Endothelial cell (in vitro differentiated cells): ENCODE data around the gene DIS3L2. TPM values are rescaled to one million over a fixed set of nuclear protein-coding genes. Genes with fewer than 3 reads are reported as not detected.

Source experiments
- DNase-seq: peaks from one replicate; pipeline ENCODE4 v3.0.0; 2021; ENCODE audit warnings: low spot score
- H3K27ac Mint-ChIP-seq: one replicate; pipeline ENCODE4 v1.8.0; 2021; ENCODE audit warnings: mixed read lengths, inconsistent platforms; ENCODE audit not compliant: unreplicated experiment
- H3K27me3 Mint-ChIP-seq: one replicate; pipeline ENCODE4 v1.8.0; 2021; ENCODE audit warnings: mild to moderate bottlenecking, moderate library complexity, mixed read lengths, inconsistent platforms; ENCODE audit not compliant: unreplicated experiment
- H3K36me3 Mint-ChIP-seq: one replicate; pipeline ENCODE4 v1.8.0; 2021; ENCODE audit warnings: mild to moderate bottlenecking, low read depth, mixed read lengths, inconsistent platforms; ENCODE audit not compliant: unreplicated experiment
- H3K4me1 Mint-ChIP-seq: one replicate; pipeline ENCODE4 v1.8.0; 2021; ENCODE audit warnings: mild to moderate bottlenecking, mixed read lengths, inconsistent platforms; ENCODE audit not compliant: unreplicated experiment
- H3K4me3 Mint-ChIP-seq: one replicate; pipeline ENCODE4 v1.8.0; 2021; ENCODE audit warnings: mild to moderate bottlenecking, mixed read lengths, inconsistent platforms; ENCODE audit not compliant: unreplicated experiment
- H3K9me3 Mint-ChIP-seq: one replicate; pipeline ENCODE4 v1.8.0; 2021; ENCODE audit warnings: mixed read lengths, inconsistent platforms; ENCODE audit not compliant: unreplicated experiment
- CTCF ChIP-seq: fragments of 200-600 bp; sonication (generic); IDR thresholded peaks from one replicate; pipeline ENCODE4 v1.5.0; 2021; ENCODE audit warnings: antibody characterized with exemption; ENCODE audit not compliant: unreplicated experiment
- total RNA-seq: library from RNA; stranded (reverse); fragmentation: NEBNext Ultra II Directional; extraction: Animal tissue kit (Norgen Biotek cat#: 25700); gene quantifications from one replicate; pipeline ENCODE4 v1.2.1, GENCODE V29; 2021; ENCODE audit not compliant: unreplicated experiment

Gene DIS3L2
- total RNA-seq, 1 donor from 2014 or later, result 42.1 TPM

GRCh38 chr2:232246245-232246644 is 284.7 kb downstream of the DIS3L2 start:
- Mint-ChIP-seq H3K27me3 (no peaks in the 10 kb centered on the region), H3K4me3 (no peak overlapping the region), H3K4me1 (peaks cover 11% of the 10 kb centered on the region), H3K27ac (no peak overlapping the region), H3K36me3 (peaks cover 9% of the 10 kb centered on the region), H3K9me3 (no peaks in the 10 kb centered on the region)
- DNase-seq, result no peak
- no peak for TF ChIP-seq CTCF

GRCh38 chr2:232249096-232249495 is 287.6 kb downstream of the DIS3L2 start:
- Mint-ChIP-seq H3K36me3 (peaks cover 5% of the 10 kb centered on the region), H3K4me1 (peaks cover 17% of the 10 kb centered on the region), H3K27ac (no peak overlapping the region), H3K4me3 (no peak overlapping the region), H3K27me3 (no peaks in the 10 kb centered on the region), H3K9me3 (no peaks in the 10 kb centered on the region)
- no peak for DNase-seq
- no peak for TF ChIP-seq CTCF

GRCh38 chr2:232250246-232251175 is 289.0 kb downstream of the DIS3L2 start:
- peaks cover 17% of the 10 kb centered on the region for H3K4me1 Mint-ChIP-seq
- no peak for DNase-seq
- H3K27ac Mint-ChIP-seq, result peak overlapping the region; percentile 12
- H3K4me3 Mint-ChIP-seq, result no peak overlapping the region
- no peaks in the 10 kb centered on the region for H3K27me3 Mint-ChIP-seq
- TF ChIP-seq CTCF, result no peak
- no peaks in the 10 kb centered on the region for H3K9me3 Mint-ChIP-seq
- peaks cover 5% of the 10 kb centered on the region for H3K36me3 Mint-ChIP-seq

- no peak for TF ChIP-seq CTCF
- no peak overlapping the region for H3K27ac Mint-ChIP-seq
- H3K4me1 Mint-ChIP-seq, result peaks cover 33% of the 10 kb centered on the region
- no peak for DNase-seq
- H3K9me3 Mint-ChIP-seq, result no peaks in the 10 kb centered on the region
- H3K27me3 Mint-ChIP-seq, result no peaks in the 10 kb centered on the region
- no peak overlapping the region for H3K4me3 Mint-ChIP-seq
- peaks cover 2% of the 10 kb centered on the region for H3K36me3 Mint-ChIP-seq
These were observed 293.5 kb downstream of the DIS3L2 start for GRCh38 chr2:232255033-232255432.

GRCh38 chr2:232260075-232260474 is 298.6 kb downstream of the DIS3L2 start:
- peak overlapping the region; percentile 89 for H3K27ac Mint-ChIP-seq
- no peaks in the 10 kb centered on the region for H3K9me3 Mint-ChIP-seq
- H3K36me3 Mint-ChIP-seq, result peaks cover 28% of the 10 kb centered on the region
- peaks cover 38% of the 10 kb centered on the region for H3K4me1 Mint-ChIP-seq
- peak overlapping the region; percentile 2 for H3K4me3 Mint-ChIP-seq
- DNase-seq, result peak; percentile 38
- no peak for TF ChIP-seq CTCF
- peaks cover 9% of the 10 kb centered on the region for H3K27me3 Mint-ChIP-seq
